GM23338 (cell line): ENCODE results near the gene ATG4B.

ENCODE experiments used
- EZH2 ChIP-seq: fragments of 200-600 bp; sonication (generic); IDR thresholded peaks from one replicate; pipeline ENCODE4 v1.8.0; 2017; ENCODE audit warnings: antibody characterized with exemption, mild to moderate bottlenecking, low read depth; ENCODE audit not compliant: unreplicated experiment
- TF ChIP-seq, protein P1 (sequence below), 2 experiments: fragments of 200-600 bp in 1 of 2; sonication (generic) in 1 of 2; conservative IDR thresholded peaks; 2 replicates each; pipeline versions ENCODE4 v1.5.1 to v1.6.1; 2016 to 2017; ENCODE audit warnings: antibody characterized with exemption in 2 of 2, low read depth in 2 of 2, mild to moderate bottlenecking in 2 of 2, moderate library complexity in 1 of 2

DNA sequence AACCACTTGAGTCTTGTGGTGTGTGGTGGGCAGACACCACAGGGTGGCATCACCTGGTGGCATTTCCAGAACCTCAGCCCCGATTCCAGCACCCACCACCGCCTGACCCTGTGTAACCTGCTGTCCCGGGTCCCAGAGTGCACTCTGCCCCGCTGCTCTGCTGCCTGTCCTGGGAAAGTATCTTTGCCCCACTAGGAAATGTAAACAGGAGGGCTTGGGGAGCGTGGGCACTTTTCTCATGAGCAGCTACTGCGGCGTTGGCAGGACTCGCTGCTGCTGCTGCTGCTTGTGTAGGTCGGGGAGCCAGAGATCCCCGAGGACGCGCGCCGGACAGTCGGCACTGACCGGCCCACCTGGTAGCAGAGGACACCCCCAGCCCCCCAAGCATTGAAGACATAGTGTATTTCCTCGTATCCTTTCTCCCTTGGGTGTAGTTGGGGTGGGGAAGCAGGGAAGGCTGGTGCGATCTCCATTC is 35.7 kb downstream of the ATG4B start:
- TF ChIP-seq, protein P1, sequence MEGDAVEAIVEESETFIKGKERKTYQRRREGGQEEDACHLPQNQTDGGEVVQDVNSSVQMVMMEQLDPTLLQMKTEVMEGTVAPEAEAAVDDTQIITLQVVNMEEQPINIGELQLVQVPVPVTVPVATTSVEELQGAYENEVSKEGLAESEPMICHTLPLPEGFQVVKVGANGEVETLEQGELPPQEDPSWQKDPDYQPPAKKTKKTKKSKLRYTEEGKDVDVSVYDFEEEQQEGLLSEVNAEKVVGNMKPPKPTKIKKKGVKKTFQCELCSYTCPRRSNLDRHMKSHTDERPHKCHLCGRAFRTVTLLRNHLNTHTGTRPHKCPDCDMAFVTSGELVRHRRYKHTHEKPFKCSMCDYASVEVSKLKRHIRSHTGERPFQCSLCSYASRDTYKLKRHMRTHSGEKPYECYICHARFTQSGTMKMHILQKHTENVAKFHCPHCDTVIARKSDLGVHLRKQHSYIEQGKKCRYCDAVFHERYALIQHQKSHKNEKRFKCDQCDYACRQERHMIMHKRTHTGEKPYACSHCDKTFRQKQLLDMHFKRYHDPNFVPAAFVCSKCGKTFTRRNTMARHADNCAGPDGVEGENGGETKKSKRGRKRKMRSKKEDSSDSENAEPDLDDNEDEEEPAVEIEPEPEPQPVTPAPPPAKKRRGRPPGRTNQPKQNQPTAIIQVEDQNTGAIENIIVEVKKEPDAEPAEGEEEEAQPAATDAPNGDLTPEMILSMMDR (conservative IDR thresholded peaks at IDR 0.05; ENCODE audit: low read depth in 2 of 2) = no peak
- no peak for TF ChIP-seq EZH2
